ENCODE results near the gene SHISA5. TPM values are rescaled to one million over a fixed set of nuclear protein-coding genes. Genes with fewer than 3 reads are reported as not detected.

The SHISA5 gene
- 215 and 254 TPM in 2 replicates for total RNA-seq

GRCh38 chr3:48504051-48504946 is at the start of gene SHISA5:
SHISA5 (minus strand) TSS chr3:48504174; CDS start chr3:48504094, 80 bp downstream.

GRCh38 chr3:48446425-48447193 is 57.4 kb downstream of the SHISA5 start, which contains the start of gene ATRIP:
ATRIP (plus strand) TSS chr3:48446737; CDS start chr3:48446846, 109 bp downstream.

GRCh38 chr3:48439820-48440589 is 64.0 kb downstream of the SHISA5 start, which contains the start of the genes CCDC51 and TMA7:
CCDC51 (minus strand) TSS chr3:48440119; CDS start chr3:48435128, 4,991 bp downstream.
TMA7 (plus strand) TSS chr3:48440257; CDS start chr3:48440297, 40 bp downstream.

GRCh38 chr3:48429960-48430707 is 73.8 kb downstream of the SHISA5 start, which contains the start of gene PLXNB1:
PLXNB1 (minus strand) TSS chr3:48430086; CDS start chr3:48424611, 5,475 bp downstream.

Other genes with a start within 250 kb of the SHISA5 start
- gene NME6, start 202.8 kb downstream of the SHISA5 start, total RNA-seq = 17.7 and 26.0 TPM in 2 replicates
- gene SPINK8, start 170.5 kb downstream of the SHISA5 start, total RNA-seq = not detected in 2 replicates
- not detected in 2 replicates for gene FBXW12, start 132.0 kb downstream of the SHISA5 start, total RNA-seq
- gene PLXNB1, start 74.1 kb downstream of the SHISA5 start, total RNA-seq = 17.3 and 36.2 TPM in 2 replicates
- gene CCDC51, start 64.1 kb downstream of the SHISA5 start, total RNA-seq = 18.7 and 23.2 TPM in 2 replicates
- gene TMA7, start 63.9 kb downstream of the SHISA5 start, total RNA-seq = 309 and 375 TPM in 2 replicates
- 4.3 and 5.9 TPM in 2 replicates for gene ATRIP, start 57.4 kb downstream of the SHISA5 start, total RNA-seq
- 19.4 and 22.6 TPM in 2 replicates for gene PFKFB4, start 52.6 kb upstream of the SHISA5 start, total RNA-seq
- 3.1 and 3.7 TPM in 2 replicates for gene UCN2, start 59.6 kb upstream of the SHISA5 start, total RNA-seq
- gene COL7A1, start 91.2 kb upstream of the SHISA5 start, total RNA-seq = 52.5 and 104 TPM in 2 replicates
- gene UQCRC1, start 105.5 kb upstream of the SHISA5 start, total RNA-seq = 388 and 454 TPM in 2 replicates
- not detected in 2 replicates for gene TMEM89, start 117.6 kb upstream of the SHISA5 start, total RNA-seq
- gene SLC26A6, start 131.3 kb upstream of the SHISA5 start, total RNA-seq = 19.7 and 73.9 TPM in 2 replicates
- gene CELSR3, start 158.7 kb upstream of the SHISA5 start, total RNA-seq = 2.8 and 5.0 TPM in 2 replicates
- 29.9 and 38.8 TPM in 2 replicates for gene NCKIPSD, start 181.7 kb upstream of the SHISA5 start, total RNA-seq
- 44.0 and 69.0 TPM in 2 replicates for gene IP6K2, start 213.0 kb upstream of the SHISA5 start, total RNA-seq

Measured in epithelial cell of alveolus of lung (primary cell).